Activated naive CD4-positive, alpha-beta T cell treated with anti-CD3 and anti-CD28 coated beads, Interleukin-2, amount 50 U/mL, for 24 hours (primary cell): ENCODE results near the gene IL1R2.

ENCODE experiments used
- H3K27ac Mint-ChIP-seq: one replicate; pipeline ENCODE4 v1.8.0; 2021; ENCODE audit warnings: mild to moderate bottlenecking, mixed read lengths
- H3K27me3 Mint-ChIP-seq: one replicate; pipeline ENCODE4 v1.8.0; 2021; ENCODE audit warnings: mixed read lengths
- H3K36me3 Mint-ChIP-seq: one replicate; pipeline ENCODE4 v1.8.0; 2021; ENCODE audit warnings: mixed read lengths
- H3K4me1 Mint-ChIP-seq: one replicate; pipeline ENCODE4 v1.8.0; 2021; ENCODE audit warnings: mixed read lengths
- H3K4me3 Mint-ChIP-seq: one replicate; pipeline ENCODE4 v1.8.0; 2021; ENCODE audit warnings: mild to moderate bottlenecking, mixed read lengths
- H3K9me3 Mint-ChIP-seq: one replicate; pipeline ENCODE4 v1.8.0; 2021; ENCODE audit warnings: mixed read lengths

IL1R2 gene

DNA sequence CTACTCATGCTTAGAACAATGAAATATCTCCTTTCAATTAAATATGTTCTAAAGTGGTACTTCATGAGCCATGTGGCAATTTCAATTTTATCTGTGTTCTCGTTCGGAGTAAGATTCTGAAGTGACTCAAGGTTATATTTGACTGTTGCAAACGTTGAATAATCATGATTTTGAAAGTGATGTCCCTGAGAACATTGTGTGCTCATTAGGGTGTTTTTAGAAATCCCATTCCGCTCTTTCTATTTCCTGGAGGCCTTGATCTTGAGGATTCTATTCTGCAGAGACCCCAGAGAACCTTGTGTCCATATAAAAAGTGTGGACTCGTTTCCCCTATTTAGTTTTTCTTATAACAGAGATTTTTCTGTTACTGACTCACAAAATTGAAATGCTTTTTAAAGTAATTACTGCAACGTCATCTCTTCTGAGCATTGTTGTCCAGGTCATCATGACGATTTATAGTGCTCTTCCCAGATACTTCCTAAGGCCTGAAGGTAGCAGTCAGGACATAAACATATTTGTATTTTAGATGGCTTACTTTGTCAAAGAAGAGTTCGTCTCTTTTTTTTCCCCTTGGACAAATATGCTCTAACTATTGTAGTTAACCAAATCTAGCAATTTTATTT lies 27.2 kb downstream of the IL1R2 start:
- no peaks in the 10 kb centered on the region for H3K36me3 Mint-ChIP-seq
- no peaks in the 10 kb centered on the region for H3K27me3 Mint-ChIP-seq
- no peak overlapping the region for H3K4me3 Mint-ChIP-seq
- peaks cover 6% of the 10 kb centered on the region for H3K4me1 Mint-ChIP-seq
- H3K9me3 Mint-ChIP-seq: no peaks in the 10 kb centered on the region
- H3K27ac Mint-ChIP-seq: no peak overlapping the region

DNA sequence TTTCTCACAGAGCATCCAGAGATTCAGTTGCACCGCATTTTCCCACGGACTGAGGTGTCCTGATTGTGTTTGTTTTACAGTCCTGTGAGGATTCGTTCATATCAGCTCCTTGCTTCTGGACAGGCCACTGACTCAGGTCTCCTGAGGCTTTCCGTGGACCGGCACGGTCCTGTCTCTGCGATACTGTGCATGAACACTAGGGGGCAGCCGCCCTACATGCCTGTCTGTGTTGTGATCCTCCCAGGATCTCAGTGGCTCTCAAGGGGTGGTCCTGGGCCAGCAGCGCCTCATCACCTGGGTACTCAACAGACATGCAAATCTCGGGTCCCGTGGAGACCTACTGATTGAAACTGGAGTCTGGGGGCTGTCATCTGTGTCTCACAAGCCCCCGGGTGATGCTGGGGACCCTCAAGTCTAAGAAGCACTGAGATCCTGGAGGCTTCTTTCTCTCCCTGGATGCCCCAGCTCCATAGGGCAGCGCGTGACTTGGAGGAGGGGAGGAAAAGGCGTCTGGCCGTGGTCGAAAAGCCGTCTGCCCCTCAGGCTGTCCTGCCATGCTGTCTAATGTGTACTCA lies 28.9 kb downstream of the IL1R2 start:
- H3K9me3 Mint-ChIP-seq: no peaks in the 10 kb centered on the region
- no peak overlapping the region for H3K4me3 Mint-ChIP-seq
- H3K4me1 Mint-ChIP-seq: no peaks in the 10 kb centered on the region
- no peaks in the 10 kb centered on the region for H3K27me3 Mint-ChIP-seq
- no peaks in the 10 kb centered on the region for H3K36me3 Mint-ChIP-seq
- no peak overlapping the region for H3K27ac Mint-ChIP-seq

DNA sequence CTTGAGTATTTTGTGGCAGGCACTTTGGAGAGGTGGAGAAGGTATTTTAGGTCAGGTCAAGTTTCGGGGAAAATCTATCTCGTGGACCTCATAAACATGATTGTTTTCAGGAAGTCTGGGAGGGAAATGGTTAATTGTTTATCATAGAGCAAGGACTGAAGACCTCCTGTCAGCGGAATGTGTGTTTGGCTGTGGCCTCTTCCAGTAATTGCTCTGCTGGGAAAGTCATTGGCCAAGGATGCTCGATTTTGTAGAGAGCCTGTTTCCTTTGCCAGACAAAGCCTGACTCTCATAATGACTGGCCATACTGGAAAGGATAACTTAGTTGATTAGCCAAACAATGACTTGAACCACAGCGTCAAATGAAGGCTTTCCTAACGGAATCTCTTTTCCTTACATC lies 30.0 kb downstream of the IL1R2 start:
- Mint-ChIP-seq H3K27me3 (no peaks in the 10 kb centered on the region), H3K27ac (no peak overlapping the region), H3K9me3 (no peaks in the 10 kb centered on the region), H3K4me3 (no peak overlapping the region), H3K4me1 (no peaks in the 10 kb centered on the region), H3K36me3 (no peaks in the 10 kb centered on the region)

DNA sequence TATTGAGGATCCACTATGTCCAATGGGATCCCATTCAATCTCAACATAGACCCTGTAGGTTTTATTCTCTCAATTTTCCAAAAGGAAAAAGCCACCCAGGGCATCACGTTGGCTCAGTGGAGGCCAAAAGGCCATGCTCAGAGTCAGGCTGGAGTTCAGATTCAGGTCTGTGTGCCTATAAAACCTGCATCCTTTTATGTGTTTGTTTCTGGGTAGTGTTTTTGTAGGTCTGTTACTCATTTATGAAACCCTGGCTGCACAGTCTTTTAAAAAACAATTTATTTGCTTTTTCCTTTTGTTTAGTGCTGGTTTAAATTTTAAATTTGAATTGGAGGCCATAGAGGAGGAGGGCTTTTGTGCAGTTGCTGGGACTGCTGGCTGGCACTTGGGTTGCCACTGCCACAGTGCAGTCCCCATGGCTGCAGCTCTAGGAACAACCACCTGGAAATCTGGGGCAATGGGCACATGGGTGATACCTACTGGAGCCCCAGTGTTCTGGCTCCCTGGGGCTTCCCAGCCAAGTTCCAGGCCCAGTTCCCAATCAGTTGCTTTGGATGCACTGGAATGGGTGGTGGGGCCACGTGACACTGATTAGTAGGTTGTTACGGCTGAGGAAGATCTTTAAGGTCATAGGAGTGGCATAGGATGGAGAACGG lies 31.3 kb downstream of the IL1R2 start:
- no peaks in the 10 kb centered on the region for H3K27me3 Mint-ChIP-seq
- no peak overlapping the region for H3K4me3 Mint-ChIP-seq
- H3K4me1 Mint-ChIP-seq: peaks cover 4% of the 10 kb centered on the region
- H3K36me3 Mint-ChIP-seq: no peaks in the 10 kb centered on the region
- no peaks in the 10 kb centered on the region for H3K9me3 Mint-ChIP-seq
- peak overlapping the region; percentile 69 for H3K27ac Mint-ChIP-seq

DNA sequence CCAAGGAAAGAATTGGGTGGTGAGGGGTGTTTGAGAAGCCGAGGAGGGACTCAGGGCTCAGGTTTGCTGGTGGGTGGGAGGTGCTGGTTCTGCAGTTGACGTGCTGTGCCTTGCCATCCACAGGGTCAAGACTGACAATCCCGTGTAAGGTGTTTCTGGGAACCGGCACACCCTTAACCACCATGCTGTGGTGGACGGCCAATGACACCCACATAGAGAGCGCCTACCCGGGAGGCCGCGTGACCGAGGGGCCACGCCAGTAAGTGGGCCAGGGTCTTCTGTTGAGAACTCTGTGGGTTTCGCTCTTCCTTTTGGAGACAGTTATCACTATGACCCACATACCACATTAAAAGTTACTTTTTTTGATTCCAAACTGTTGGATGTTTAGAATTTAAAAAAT lies 32.6 kb downstream of the IL1R2 start:
- H3K4me1 Mint-ChIP-seq: peaks cover 11% of the 10 kb centered on the region
- no peak overlapping the region for H3K4me3 Mint-ChIP-seq
- H3K36me3 Mint-ChIP-seq: no peaks in the 10 kb centered on the region
- no peak overlapping the region for H3K27ac Mint-ChIP-seq
- H3K27me3 Mint-ChIP-seq: no peaks in the 10 kb centered on the region
- H3K9me3 Mint-ChIP-seq: no peaks in the 10 kb centered on the region

DNA sequence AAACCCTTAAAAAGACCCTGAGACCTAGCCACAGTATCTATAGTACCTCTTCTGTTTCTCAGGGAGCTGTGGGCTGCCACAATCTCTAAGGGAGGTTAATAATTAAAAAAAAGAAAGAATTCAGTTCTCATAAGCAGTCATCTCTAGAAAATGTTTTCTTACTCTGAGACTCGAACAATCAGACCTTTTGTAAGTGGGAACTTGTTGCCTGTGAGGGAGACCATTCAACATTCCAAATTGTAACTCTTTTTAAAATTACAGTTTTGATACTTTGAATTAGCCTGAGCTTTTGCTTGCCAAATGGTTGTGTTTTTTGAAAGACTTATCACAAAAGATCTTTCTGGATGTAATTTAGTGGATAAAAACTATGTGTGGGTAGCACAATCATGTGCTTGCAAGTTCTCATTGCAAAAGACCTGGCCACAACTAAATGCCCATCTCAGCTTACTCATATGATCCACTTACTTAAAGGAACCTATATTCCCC lies 33.3 kb downstream of the IL1R2 start:
- Mint-ChIP-seq H3K4me1 (peaks cover 11% of the 10 kb centered on the region), H3K4me3 (no peak overlapping the region), H3K9me3 (no peaks in the 10 kb centered on the region), H3K36me3 (no peaks in the 10 kb centered on the region), H3K27me3 (no peaks in the 10 kb centered on the region), H3K27ac (no peak overlapping the region)

DNA sequence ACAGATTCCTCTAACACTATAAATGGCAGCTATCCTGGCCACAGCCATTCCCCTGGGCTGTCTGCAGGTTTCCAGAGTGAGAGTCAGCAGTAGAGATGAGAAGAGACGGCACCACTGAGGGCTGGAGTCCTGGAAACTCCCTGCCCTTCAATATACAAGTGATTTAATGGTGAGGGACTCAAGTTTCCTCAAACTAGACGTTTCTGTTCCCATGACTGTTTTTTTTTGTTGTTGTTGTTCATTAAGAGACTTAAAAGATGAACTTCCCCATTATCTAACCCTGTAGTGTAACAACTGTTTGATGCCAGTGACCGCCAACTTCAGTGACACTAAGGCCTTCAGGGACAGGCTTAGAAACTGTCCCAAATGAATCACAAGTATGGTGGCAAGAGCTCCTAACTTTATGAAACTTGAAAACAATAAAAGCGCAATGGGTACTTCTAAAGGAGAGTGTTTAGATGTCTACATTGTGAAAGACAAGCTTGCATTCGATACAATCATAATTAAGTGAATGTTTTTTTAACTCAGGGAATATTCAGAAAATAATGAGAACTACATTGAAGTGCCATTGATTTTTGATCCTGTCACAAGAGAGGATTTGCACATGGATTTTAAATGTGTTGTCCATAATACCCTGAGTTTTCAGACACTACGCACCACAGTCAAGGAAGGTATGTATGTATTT lies 34.0 kb downstream of the IL1R2 start:
- H3K4me3 Mint-ChIP-seq: no peak overlapping the region
- no peaks in the 10 kb centered on the region for H3K9me3 Mint-ChIP-seq
- no peaks in the 10 kb centered on the region for H3K27me3 Mint-ChIP-seq
- H3K27ac Mint-ChIP-seq: peak overlapping the region; percentile 42
- H3K4me1 Mint-ChIP-seq: peaks cover 11% of the 10 kb centered on the region
- no peaks in the 10 kb centered on the region for H3K36me3 Mint-ChIP-seq

DNA sequence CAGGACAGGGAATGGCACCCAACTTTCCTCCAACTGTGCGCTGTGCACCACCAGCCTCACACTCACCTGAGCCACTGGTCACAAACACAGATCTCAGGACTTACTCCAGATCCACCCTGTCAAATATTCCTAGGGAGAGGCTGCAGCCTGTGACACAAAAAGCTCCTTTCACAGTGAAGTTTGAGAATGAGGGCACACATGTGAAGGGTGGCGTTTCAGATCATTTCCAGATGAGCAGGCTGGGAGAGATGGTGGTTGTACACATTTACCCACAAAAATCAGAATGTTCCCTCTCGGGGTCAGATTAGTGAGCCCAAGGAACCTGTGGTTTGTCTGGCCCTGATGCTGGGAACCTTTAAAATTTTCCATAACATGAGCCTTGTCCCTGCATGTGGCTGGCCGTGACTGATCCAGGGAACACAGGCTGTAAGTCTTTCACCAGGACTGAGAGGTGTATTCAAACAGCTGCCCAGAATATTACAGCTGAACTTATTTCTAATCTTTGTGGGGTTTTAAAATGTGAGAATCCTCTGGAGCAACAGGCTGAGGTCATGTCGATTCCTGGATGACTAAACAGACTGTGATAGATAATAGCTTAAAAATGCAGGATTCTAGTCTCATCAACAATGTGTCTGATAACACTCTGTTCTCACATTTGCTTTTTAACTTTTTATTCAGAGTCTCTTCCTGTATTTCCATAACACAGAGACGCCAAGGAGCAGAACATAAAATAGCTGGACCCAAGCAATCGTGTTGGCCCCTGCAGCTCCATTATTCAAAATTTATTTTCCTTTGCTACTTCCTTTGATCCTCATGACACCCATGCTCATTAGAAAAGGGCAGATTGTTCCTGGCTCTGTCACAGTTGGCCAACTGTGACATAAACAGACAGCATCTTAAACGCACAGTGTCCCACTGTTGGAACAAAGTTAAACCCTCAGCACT lies 35.5 kb downstream of the IL1R2 start:
- no peak overlapping the region for H3K4me3 Mint-ChIP-seq
- H3K36me3 Mint-ChIP-seq: no peaks in the 10 kb centered on the region
- no peaks in the 10 kb centered on the region for H3K9me3 Mint-ChIP-seq
- H3K27me3 Mint-ChIP-seq: no peaks in the 10 kb centered on the region
- H3K27ac Mint-ChIP-seq: no peak overlapping the region
- peaks cover 14% of the 10 kb centered on the region for H3K4me1 Mint-ChIP-seq

DNA sequence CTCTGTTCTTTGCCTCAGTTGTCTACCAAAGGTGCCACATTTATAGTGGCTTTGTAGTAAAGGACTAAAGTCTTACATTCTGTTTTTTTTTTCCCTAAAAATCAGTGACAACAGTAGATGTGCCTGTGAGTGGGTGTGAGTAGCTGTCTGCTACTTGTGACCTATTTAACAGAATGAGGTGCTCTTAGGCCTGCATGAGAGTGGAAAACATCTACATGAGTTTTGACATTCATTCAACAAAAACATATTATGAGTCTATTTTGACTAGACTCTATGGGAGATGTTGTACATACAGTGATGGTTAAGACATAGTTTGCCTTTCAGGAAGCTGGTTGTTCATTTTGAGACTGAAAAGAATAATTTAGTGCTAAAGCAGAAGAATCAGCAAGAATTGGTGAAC lies 36.7 kb downstream of the IL1R2 start:
- Mint-ChIP-seq H3K27me3 (no peaks in the 10 kb centered on the region), H3K27ac (no peak overlapping the region), H3K9me3 (no peaks in the 10 kb centered on the region), H3K4me1 (peaks cover 25% of the 10 kb centered on the region), H3K4me3 (no peak overlapping the region), H3K36me3 (no peaks in the 10 kb centered on the region)

DNA sequence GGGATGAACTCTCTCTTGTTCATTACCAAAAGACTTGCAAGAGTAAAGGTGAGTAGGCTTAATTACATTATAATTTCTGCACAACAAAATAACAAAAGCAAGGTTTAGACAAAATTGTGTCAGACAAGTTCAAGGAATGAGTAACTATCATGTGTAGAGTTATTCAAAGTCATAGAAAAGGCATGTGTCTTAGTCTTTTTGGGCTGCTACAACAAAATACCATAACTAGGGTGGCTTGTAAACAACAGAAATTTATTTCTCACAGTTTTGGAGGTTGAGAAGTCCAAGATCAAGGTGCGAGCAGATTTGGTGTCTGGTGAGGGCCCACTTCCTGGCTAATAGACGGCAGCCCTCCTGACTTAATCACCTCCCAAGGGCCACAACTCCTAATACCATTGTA lies 37.6 kb downstream of the IL1R2 start:
- Mint-ChIP-seq H3K27me3 (no peaks in the 10 kb centered on the region), H3K27ac (no peak overlapping the region), H3K9me3 (no peaks in the 10 kb centered on the region), H3K36me3 (no peaks in the 10 kb centered on the region), H3K4me1 (peaks cover 35% of the 10 kb centered on the region), H3K4me3 (no peak overlapping the region)

DNA sequence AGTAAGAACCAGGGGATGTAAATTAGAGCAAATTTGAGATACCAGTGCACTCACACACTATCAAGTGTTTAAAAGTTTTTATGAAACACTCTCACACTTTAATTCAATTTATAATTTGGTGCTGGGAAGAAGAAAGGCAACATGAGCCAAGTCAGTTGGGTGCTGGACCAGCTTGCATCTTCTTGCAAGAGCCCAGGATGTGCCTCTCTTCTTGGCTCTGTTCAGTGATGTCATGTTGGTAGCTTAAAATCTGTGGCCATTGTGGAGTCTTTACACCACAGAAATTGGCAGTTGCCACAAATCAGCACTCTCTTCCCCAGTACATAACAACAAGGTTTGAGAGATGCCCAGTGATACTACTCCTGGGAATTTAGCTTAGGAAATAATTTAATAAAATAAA lies 38.2 kb downstream of the IL1R2 start:
- Mint-ChIP-seq H3K27ac (no peak overlapping the region), H3K4me1 (peaks cover 40% of the 10 kb centered on the region), H3K9me3 (no peaks in the 10 kb centered on the region), H3K36me3 (no peaks in the 10 kb centered on the region), H3K27me3 (no peaks in the 10 kb centered on the region), H3K4me3 (no peak overlapping the region)

DNA sequence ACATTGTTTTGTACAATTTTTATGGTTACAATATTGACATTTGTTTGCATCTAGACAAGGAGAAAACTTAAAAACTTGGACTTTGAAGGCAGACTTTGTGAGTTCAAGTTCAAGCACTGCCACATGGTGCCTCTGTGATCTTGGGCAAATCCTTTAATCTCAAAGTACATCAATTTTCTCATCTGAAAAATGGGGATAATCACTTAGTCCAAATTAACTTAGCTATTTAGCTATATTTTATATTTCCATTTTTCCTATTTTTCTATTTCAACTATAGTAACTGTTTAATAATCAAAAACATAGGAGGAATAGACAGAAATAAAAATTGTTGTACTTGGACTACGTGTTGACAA lies 38.7 kb downstream of the IL1R2 start:
- no peak overlapping the region for H3K27ac Mint-ChIP-seq
- peaks cover 40% of the 10 kb centered on the region for H3K4me1 Mint-ChIP-seq
- H3K4me3 Mint-ChIP-seq: no peak overlapping the region
- H3K27me3 Mint-ChIP-seq: no peaks in the 10 kb centered on the region
- H3K36me3 Mint-ChIP-seq: no peaks in the 10 kb centered on the region
- H3K9me3 Mint-ChIP-seq: no peaks in the 10 kb centered on the region

DNA sequence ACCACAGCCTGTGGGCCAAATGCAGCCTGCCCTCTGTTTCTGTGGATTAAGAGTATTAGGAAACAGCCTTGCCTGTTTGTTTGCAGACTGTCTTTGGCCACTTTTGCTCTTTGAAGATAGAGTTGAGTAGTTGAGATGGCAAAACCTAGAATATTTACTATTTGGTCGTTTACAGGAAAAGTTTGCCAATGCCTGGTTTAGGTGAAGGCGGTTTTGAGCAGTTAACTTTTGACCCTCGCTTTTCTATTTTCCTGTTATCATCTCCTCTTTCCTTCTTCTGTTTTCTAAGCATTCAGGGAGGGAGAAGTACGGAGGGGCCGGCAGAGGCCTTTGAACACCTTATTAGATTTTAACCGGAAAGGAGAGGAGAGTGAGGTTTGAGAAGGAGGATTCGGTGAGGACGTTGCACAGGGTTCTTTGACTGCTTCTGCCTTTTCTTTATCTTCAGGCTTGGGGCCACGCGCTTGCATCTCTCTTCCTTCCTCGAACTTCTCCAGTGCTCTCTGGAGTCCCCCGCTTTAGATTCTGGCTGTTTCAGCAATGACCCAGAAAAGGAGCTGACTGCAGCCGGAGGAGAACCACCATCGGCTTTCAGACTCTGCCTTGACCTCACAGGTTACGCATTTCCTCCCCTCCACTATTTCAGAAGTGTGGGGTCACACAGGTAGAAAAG lies 39.2 kb downstream of the IL1R2 start:
- Mint-ChIP-seq H3K4me3 (no peak overlapping the region), H3K4me1 (peaks cover 40% of the 10 kb centered on the region), H3K27ac (no peak overlapping the region), H3K9me3 (no peaks in the 10 kb centered on the region), H3K36me3 (no peaks in the 10 kb centered on the region), H3K27me3 (no peaks in the 10 kb centered on the region)

DNA sequence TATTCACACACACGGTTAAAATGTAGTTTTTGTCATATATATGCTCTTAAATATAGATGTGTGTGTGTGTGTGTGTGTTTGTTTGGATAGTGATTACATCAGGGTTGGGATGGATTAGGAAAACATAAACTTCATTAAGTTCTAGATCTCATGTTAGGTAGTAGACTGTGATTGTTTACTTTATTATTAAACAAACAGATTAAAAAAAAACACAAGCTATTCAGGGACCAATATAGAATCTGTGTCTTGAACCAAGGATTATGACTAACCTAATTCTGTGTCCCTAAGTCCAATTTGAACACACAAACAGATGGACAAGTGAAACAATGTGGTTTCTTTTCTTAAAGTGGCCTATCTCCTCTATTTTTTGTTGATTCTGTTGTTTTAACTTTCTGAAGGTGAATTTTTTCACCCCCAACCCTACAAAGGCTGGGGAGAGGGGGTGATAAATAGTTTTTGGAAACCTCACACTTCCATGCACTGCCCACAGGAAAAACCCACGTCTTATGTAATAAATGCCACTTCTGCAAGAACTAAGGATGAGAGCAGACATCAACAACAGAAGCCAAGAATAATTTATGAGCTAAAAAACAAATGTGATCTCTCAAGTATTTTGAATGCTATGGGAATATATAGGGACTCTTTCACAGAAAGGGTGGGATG lies 40.7 kb downstream of the IL1R2 start:
- Mint-ChIP-seq H3K4me1 (peaks cover 40% of the 10 kb centered on the region), H3K36me3 (no peaks in the 10 kb centered on the region), H3K27ac (no peak overlapping the region)

More for the DNA sequence above, 40.7 kb downstream of the IL1R2 start:
- no peaks in the 10 kb centered on the region for H3K27me3 Mint-ChIP-seq
- no peaks in the 10 kb centered on the region for H3K9me3 Mint-ChIP-seq
- no peak overlapping the region for H3K4me3 Mint-ChIP-seq
